ENCODE data around the gene SMARCD3. TPM values are rescaled to one million over a fixed set of nuclear protein-coding genes. Genes with fewer than 3 reads are reported as not detected.

The SMARCD3 gene
- total and polyA plus RNA-seq, 9 of the 15 experiments (the other 6 are each of a cell fraction or from before 2014, with no cell fraction given): 0.43 to 3.6 (median 2.6) TPM

DNA sequence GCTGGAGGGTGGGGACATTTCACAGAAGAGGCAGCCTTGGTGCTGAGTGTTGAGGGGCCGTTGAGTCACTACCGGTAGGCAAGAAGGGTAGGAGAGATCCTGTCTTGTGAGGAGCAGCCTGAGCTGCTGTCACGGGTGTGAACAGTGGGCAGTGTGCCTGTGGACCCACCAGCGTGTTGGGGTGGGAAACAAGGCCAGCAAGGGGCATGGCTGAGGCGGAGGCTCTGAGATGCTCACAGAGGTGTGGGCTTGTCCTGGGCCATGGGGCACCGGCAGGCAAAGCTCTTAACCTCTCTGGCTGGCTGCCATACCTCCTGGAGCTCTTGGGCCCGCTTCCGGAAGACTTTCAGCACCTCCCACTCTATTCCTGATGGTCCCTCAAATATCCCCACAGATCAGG lies 33.6 kb upstream of the SMARCD3 start:
- WGBS (ENCODE audit: insufficient coverage, low coverage, missing lambda C conversion rate): 4% methylated on average over 8 of the region's 8 CpGs

DNA sequence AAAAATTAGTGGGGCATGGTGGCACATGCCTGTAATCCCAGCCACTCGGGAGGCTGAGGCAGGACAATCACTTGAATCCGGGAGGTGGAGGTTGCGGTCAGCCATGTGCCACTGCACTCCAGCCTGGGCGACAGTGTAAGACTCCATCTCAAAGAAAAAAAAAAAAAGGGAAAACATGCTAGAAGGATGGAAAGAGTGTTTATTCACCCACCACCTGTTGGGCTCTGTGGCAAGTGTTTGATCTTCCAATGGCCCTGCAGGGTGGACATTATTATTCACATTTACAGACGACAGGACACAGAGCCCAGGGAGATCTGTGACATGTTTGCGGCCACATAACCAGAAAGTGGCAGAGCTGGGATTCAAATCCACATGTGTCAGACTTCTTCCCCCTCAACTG lies 33.2 kb upstream of the SMARCD3 start:
- Histone ChIP-seq H3K79me2 (ENCODE audit: control insufficient read depth, insufficient read depth, low read length) (no peaks in the 10 kb centered on the region), H3K4me2 (ENCODE audit: insufficient read depth, low read length) (no peak overlapping the region), H3K27ac (ENCODE audit: extremely low read depth, low read depth, low read length) (no peak overlapping the region), H2AFZ (ENCODE audit: low read depth, low read length) (no peak overlapping the region), H3K27me3 (ENCODE audit: control insufficient read depth in 2 of 2, insufficient read depth in 2 of 2, low read length in 2 of 2) (peaks cover 46 to 47% of the 10 kb centered on the region in 2 experiments), H3K9me1 (ENCODE audit: control insufficient read depth, insufficient read depth, low read length) (no peaks in the 10 kb centered on the region), H3K9ac (ENCODE audit: insufficient read depth in 1 of 2, low read depth in 2 of 2, low read length in 2 of 2) (no peak overlapping the region), H3K4me1 (replicated peaks in 1 of 2; ENCODE audit: control insufficient read depth in 2 of 2, insufficient read depth in 2 of 2, low read length in 2 of 2) (peaks cover 0 to 11% of the 10 kb centered on the region in 2 experiments; a peak in 3 of 5 replicates), H3K36me3 (ENCODE audit: control insufficient read depth, insufficient read depth, low read length) (no peaks in the 10 kb centered on the region), H3K4me3 (no peak overlapping the region), H3K9me3 (replicated peaks; ENCODE audit: control insufficient read depth, insufficient read depth, low read depth, low read length) (0 out of 2 replicates have a peak, but pooled peaks cover 2% of the 10 kb centered on the region), H4K20me1 (replicated peaks; ENCODE audit: control insufficient read depth, insufficient read depth, low read length) (no peaks in the 10 kb centered on the region)
- in situ Hi-C loops (cut with MboI) (no loop called here), intact Hi-C loops (cut with micrococcal nuclease) (no loop called here)
- no peak for ATAC-seq
- CTCF ChIA-PET (ENCODE audit: low intra/inter-chr PET ratio): interaction anchor here (0.6 kb wide), 1 partner anchor 382 kb away, joined by 3 read pairs; no protein-coding TSS in a partner anchor
- no peak for FAIRE-seq
- no TSS peak for BruUV-seq (replicated peaks)
- 8% methylated on average over 6 of the region's 6 CpGs for WGBS (ENCODE audit: insufficient coverage, low coverage, missing lambda C conversion rate)
- DNase-seq (ENCODE audit: extremely low read depth in 1 of 4, low spot score in 3 of 4): no peak
- POLR2A ChIA-PET: interaction anchor here (0.6 to 0.9 kb wide), 3 partner anchors 30 to 376 kb away, joined by 3 read pairs; no protein-coding TSS in a partner anchor
- TF ChIP-seq BHLHE40 (IDR thresholded peaks at IDR 0.05; ENCODE audit: low read length): no peak
- TF ChIP-seq, protein P1, sequence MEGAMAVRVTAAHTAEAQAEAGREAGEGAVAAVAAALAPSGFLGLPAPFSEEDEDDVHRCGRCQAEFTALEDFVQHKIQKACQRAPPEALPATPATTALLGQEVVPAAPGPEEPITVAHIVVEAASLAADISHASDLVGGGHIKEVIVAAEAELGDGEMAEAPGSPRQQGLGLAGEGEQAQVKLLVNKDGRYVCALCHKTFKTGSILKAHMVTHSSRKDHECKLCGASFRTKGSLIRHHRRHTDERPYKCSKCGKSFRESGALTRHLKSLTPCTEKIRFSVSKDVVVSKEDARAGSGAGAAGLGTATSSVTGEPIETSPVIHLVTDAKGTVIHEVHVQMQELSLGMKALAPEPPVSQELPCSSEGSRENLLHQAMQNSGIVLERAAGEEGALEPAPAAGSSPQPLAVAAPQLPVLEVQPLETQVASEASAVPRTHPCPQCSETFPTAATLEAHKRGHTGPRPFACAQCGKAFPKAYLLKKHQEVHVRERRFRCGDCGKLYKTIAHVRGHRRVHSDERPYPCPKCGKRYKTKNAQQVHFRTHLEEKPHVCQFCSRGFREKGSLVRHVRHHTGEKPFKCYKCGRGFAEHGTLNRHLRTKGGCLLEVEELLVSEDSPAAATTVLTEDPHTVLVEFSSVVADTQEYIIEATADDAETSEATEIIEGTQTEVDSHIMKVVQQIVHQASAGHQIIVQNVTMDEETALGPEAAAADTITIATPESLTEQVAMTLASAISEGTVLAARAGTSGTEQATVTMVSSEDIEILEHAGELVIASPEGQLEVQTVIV (CRISPR knock-in tag; IDR thresholded peaks at IDR 0.05; ENCODE audit: borderline replicate concordance): no peak
- no peak for TF ChIP-seq NELFE (IDR thresholded peaks at IDR 0.05; ENCODE audit: insufficient read depth, insufficient read length)
- no peak for TF ChIP-seq GATAD2B (IDR thresholded peaks at IDR 0.05; ENCODE audit: borderline replicate concordance)
- TF ChIP-seq, protein P2, sequence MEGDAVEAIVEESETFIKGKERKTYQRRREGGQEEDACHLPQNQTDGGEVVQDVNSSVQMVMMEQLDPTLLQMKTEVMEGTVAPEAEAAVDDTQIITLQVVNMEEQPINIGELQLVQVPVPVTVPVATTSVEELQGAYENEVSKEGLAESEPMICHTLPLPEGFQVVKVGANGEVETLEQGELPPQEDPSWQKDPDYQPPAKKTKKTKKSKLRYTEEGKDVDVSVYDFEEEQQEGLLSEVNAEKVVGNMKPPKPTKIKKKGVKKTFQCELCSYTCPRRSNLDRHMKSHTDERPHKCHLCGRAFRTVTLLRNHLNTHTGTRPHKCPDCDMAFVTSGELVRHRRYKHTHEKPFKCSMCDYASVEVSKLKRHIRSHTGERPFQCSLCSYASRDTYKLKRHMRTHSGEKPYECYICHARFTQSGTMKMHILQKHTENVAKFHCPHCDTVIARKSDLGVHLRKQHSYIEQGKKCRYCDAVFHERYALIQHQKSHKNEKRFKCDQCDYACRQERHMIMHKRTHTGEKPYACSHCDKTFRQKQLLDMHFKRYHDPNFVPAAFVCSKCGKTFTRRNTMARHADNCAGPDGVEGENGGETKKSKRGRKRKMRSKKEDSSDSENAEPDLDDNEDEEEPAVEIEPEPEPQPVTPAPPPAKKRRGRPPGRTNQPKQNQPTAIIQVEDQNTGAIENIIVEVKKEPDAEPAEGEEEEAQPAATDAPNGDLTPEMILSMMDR (IDR thresholded peaks at IDR 0.05 in 2 of 3, conservative IDR thresholded peaks at IDR 0.05 in 1 of 3; ENCODE audit: insufficient read depth in 2 of 3, low read depth in 1 of 3, low read length in 3 of 3): no peak
- TF ChIP-seq CGGBP1 (CRISPR knock-in tag; IDR thresholded peaks at IDR 0.05): no peak

More for the DNA sequence above, 33.6 kb upstream of the SMARCD3 start:
- peaks cover 4% of the 10 kb centered on the region; the same call in 1 of the 2 replicates for H3K9me3 ChIP-seq (replicated peaks; ENCODE audit: control insufficient read depth, insufficient read depth, low read depth, low read length)
- ATAC-seq: no peak
- H3K9ac ChIP-seq (ENCODE audit: insufficient read depth in 1 of 2, low read depth in 2 of 2, low read length in 2 of 2): no peak overlapping the region
- BruUV-seq (replicated peaks): no TSS peak
- H3K4me2 ChIP-seq (ENCODE audit: insufficient read depth, low read length): no peak overlapping the region
- TF ChIP-seq CBX1 (IDR thresholded peaks at IDR 0.05; ENCODE audit: low read depth) (no peak), RNF2 (IDR thresholded peaks at IDR 0.05) (no peak), ZNF740 (CRISPR knock-in tag; IDR thresholded peaks at IDR 0.05) (no peak), ZNF740 (tag; IDR thresholded peaks at IDR 0.05) (no peak)
- no peak overlapping the region for H3K4me3 ChIP-seq
- H4K20me1 ChIP-seq (replicated peaks; ENCODE audit: control insufficient read depth, insufficient read depth, low read length): no peaks in the 10 kb centered on the region
- no peak overlapping the region for H2AFZ ChIP-seq (ENCODE audit: low read depth, low read length)
- intact Hi-C loops (cut with micrococcal nuclease) (no loop called here), in situ Hi-C loops (cut with MboI) (no loop called here)
- POLR2A ChIA-PET: interaction anchor here (0.6 to 0.9 kb wide), 3 partner anchors 25 to 175 kb away, joined by 3 to 4 read pairs (median 3); no protein-coding TSS in a partner anchor
- FAIRE-seq: no peak
- no peak for DNase-seq (ENCODE audit: extremely low read depth in 1 of 4, low spot score in 3 of 4)
- no peaks in the 10 kb centered on the region for H3K36me3 ChIP-seq (ENCODE audit: control insufficient read depth, insufficient read depth, low read length)
- H3K4me1 ChIP-seq (replicated peaks in 1 of 2; ENCODE audit: control insufficient read depth in 2 of 2, insufficient read depth in 2 of 2, low read length in 2 of 2): peaks cover 0 to 7% of the 10 kb centered on the region in 2 experiments; a peak in 3 of 5 replicates
- no peaks in the 10 kb centered on the region for H3K79me2 ChIP-seq (ENCODE audit: control insufficient read depth, insufficient read depth, low read length)
- no peaks in the 10 kb centered on the region for H3K9me1 ChIP-seq (ENCODE audit: control insufficient read depth, insufficient read depth, low read length)
- H3K27ac ChIP-seq (ENCODE audit: extremely low read depth, low read depth, low read length): no peak overlapping the region
- H3K27me3 ChIP-seq (ENCODE audit: control insufficient read depth in 2 of 2, insufficient read depth in 2 of 2, low read length in 2 of 2): peaks cover 47 to 48% of the 10 kb centered on the region in 2 experiments
- CTCF ChIA-PET (ENCODE audit: low intra/inter-chr PET ratio): interaction anchor here (0.6 kb wide), 1 partner anchor 382 kb away, joined by 3 read pairs; no protein-coding TSS in a partner anchor

Data from K562 (cell line).